Measurements from ENCODE around the gene PRR29.

PRR29 gene

DNA sequence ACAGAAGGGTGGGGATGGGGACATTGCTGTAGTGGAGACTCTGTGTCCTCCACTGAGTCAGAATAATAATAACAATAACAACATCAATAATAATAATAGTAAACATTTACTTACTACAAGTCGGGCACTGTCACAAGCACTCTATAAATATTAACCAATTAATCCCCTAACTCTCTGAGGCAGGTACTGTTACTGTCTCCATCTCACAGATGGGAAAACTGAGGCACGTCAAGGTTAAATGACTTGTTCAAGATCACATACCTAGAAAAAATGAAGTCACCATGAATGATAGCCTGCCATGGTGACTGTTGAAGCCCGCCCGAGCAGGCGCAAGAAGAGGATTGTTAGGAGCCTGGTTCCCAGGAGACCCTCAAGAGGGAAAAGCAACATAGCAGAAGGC is 10.2 kb downstream of the PRR29 start:
- H3K27ac ChIP-seq (ENCODE audit: low read depth, low read length): no peak overlapping the region
- H3K79me2 ChIP-seq (ENCODE audit: insufficient read depth, low read length): peaks cover 50% of the 10 kb centered on the region
- no peak overlapping the region for H3K4me2 ChIP-seq (ENCODE audit: low read depth, low read length, poor library complexity, severe bottlenecking)
- H3K36me3 ChIP-seq (ENCODE audit: low read length): peaks cover 11% of the 10 kb centered on the region; the same call in 1 of the 2 replicates
- peaks cover 3% of the 10 kb centered on the region; the same call in 1 of the 2 replicates for H3F3A ChIP-seq (ENCODE audit: insufficient read depth)
- no peaks in the 10 kb centered on the region for H3K9me3 ChIP-seq (ENCODE audit: insufficient read depth, low read length)
- no peaks in the 10 kb centered on the region for H3K27me3 ChIP-seq (ENCODE audit: low read length)
- no peaks in the 10 kb centered on the region for H3K9me2 ChIP-seq (replicated peaks; ENCODE audit: insufficient read depth, low read length)
- H3K9ac ChIP-seq (ENCODE audit: low read length): no peak overlapping the region
- H2AFZ ChIP-seq (ENCODE audit: low read depth, low read length, severe bottlenecking): no peak overlapping the region
- no peak overlapping the region for H3K4me3 ChIP-seq (ENCODE audit: insufficient read depth, low read length, poor library complexity, severe bottlenecking)
- TF ChIP-seq, protein P1, sequence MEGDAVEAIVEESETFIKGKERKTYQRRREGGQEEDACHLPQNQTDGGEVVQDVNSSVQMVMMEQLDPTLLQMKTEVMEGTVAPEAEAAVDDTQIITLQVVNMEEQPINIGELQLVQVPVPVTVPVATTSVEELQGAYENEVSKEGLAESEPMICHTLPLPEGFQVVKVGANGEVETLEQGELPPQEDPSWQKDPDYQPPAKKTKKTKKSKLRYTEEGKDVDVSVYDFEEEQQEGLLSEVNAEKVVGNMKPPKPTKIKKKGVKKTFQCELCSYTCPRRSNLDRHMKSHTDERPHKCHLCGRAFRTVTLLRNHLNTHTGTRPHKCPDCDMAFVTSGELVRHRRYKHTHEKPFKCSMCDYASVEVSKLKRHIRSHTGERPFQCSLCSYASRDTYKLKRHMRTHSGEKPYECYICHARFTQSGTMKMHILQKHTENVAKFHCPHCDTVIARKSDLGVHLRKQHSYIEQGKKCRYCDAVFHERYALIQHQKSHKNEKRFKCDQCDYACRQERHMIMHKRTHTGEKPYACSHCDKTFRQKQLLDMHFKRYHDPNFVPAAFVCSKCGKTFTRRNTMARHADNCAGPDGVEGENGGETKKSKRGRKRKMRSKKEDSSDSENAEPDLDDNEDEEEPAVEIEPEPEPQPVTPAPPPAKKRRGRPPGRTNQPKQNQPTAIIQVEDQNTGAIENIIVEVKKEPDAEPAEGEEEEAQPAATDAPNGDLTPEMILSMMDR (IDR thresholded peaks at IDR 0.05; ENCODE audit: insufficient read depth, low read length, poor library complexity, severe bottlenecking): no peak
- no peak for TF ChIP-seq EZH2phosphoT487 (conservative IDR thresholded peaks at IDR 0.05; ENCODE audit: low read length)
- no peaks in the 10 kb centered on the region for H4K20me1 ChIP-seq (ENCODE audit: low read depth, low read length)

DNA sequence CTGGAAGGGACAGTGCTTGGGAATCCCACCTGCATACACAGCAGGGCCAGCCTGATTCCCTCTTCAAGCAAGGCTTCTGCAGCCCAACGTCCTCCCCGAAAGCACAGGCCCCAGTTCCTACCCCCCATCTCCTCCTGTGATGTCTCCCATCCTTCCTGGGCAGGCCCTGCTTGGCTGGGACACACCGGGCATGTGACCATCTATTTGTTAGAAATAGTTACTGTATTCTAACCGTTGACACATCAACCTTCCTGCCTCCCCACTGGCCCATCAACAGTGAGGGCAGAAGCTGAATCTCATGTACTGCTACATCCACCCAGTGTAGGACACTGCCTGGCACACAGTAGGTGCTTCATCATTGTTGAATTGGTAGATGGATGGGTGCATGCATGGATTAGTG is 10.7 kb downstream of the PRR29 start:
- no peaks in the 10 kb centered on the region for H3K27me3 ChIP-seq (ENCODE audit: low read length)

DNA sequence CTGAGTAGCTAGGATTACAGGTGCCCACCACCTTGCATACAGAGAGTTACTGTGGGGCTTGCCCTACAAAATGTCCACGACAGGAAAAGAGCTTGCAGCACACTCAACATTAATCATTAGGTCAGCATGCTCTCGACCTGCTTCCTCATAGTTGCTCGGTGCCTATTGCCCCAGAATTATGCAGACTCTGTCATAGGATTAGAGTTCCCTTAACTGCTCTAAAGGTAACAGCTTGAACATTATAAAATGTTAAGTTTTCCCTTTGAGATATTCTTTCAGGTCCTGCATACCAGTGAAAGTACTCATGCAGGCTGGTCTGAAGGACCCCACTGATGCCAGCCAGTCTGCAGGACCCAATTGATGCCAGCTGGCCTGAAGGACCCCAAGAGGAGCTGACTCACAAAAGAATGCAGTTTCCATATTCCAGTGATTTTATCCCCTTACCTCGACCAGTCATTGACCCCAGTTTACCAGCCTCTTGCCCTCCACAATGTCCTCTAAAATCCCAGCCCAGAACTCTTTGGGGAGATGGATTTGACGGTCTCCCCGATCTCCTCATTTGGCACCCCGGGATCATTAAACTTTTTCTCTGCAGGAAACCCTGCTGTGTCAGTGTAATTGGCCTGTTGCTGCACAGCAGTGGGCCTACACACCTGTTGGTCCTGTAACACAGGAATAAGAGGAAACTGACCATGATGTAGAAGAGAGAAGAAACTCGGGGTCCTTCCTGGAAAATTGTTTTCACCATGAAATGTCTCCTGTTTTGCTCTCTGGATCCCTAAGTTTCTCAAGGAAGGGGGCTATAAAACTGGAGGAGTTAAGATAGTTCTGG is 11.6 kb downstream of the PRR29 start:
- H3F3A ChIP-seq (ENCODE audit: insufficient read depth): peaks cover 4% of the 10 kb centered on the region
- no peaks in the 10 kb centered on the region for H4K20me1 ChIP-seq (ENCODE audit: low read depth, low read length)
- H3K79me2 ChIP-seq (ENCODE audit: insufficient read depth, low read length): peaks cover 59% of the 10 kb centered on the region
- TF ChIP-seq, protein P1 (IDR thresholded peaks at IDR 0.05; ENCODE audit: insufficient read depth, low read length, poor library complexity, severe bottlenecking): no peak
- TF ChIP-seq EZH2phosphoT487 (conservative IDR thresholded peaks at IDR 0.05; ENCODE audit: low read length): no peak
- no peak overlapping the region for H3K27ac ChIP-seq (ENCODE audit: low read depth, low read length)
- no peak overlapping the region for H3K4me3 ChIP-seq (ENCODE audit: insufficient read depth, low read length, poor library complexity, severe bottlenecking)
- no peak overlapping the region for H2AFZ ChIP-seq (ENCODE audit: low read depth, low read length, severe bottlenecking)
- H3K9me2 ChIP-seq (replicated peaks; ENCODE audit: insufficient read depth, low read length): no peaks in the 10 kb centered on the region
- no peak overlapping the region for H3K4me2 ChIP-seq (ENCODE audit: low read depth, low read length, poor library complexity, severe bottlenecking)
- H3K9me3 ChIP-seq (ENCODE audit: insufficient read depth, low read length): no peaks in the 10 kb centered on the region
- no peaks in the 10 kb centered on the region for H3K27me3 ChIP-seq (ENCODE audit: low read length)
- H3K36me3 ChIP-seq (ENCODE audit: low read length): peaks cover 11% of the 10 kb centered on the region; the same call in 1 of the 2 replicates
- no peak overlapping the region for H3K9ac ChIP-seq (ENCODE audit: low read length)

More for the DNA sequence above, 10.7 kb downstream of the PRR29 start:
- peaks cover 3% of the 10 kb centered on the region; the same call in 1 of the 2 replicates for H3F3A ChIP-seq (ENCODE audit: insufficient read depth)
- H3K9ac ChIP-seq (ENCODE audit: low read length): no peak overlapping the region
- H2AFZ ChIP-seq (ENCODE audit: low read depth, low read length, severe bottlenecking): no peak overlapping the region
- H3K79me2 ChIP-seq (ENCODE audit: insufficient read depth, low read length): peaks cover 54% of the 10 kb centered on the region
- H3K9me3 ChIP-seq (ENCODE audit: insufficient read depth, low read length): no peaks in the 10 kb centered on the region
- H3K27ac ChIP-seq (ENCODE audit: low read depth, low read length): no peak overlapping the region
- no peaks in the 10 kb centered on the region for H4K20me1 ChIP-seq (ENCODE audit: low read depth, low read length)
- H3K4me3 ChIP-seq (ENCODE audit: insufficient read depth, low read length, poor library complexity, severe bottlenecking): no peak overlapping the region
- TF ChIP-seq, protein P1 (IDR thresholded peaks at IDR 0.05; ENCODE audit: insufficient read depth, low read length, poor library complexity, severe bottlenecking): no peak
- TF ChIP-seq EZH2phosphoT487 (conservative IDR thresholded peaks at IDR 0.05; ENCODE audit: low read length): no peak
- no peaks in the 10 kb centered on the region for H3K9me2 ChIP-seq (replicated peaks; ENCODE audit: insufficient read depth, low read length)
- H3K36me3 ChIP-seq (ENCODE audit: low read length): peaks cover 11% of the 10 kb centered on the region; the same call in 1 of the 2 replicates
- no peak overlapping the region for H3K4me2 ChIP-seq (ENCODE audit: low read depth, low read length, poor library complexity, severe bottlenecking)

Measured in SU-DHL-6 (cell line).